Activated T-cell treated with anti-CD3 and anti-CD28 coated beads, Interleukin-2, amount 50 U/mL, for 24 hours (primary cell): Measurements from ENCODE around the gene TSC2.

Experiments used
- DNase-seq: peaks from one replicate; pipeline ENCODE4 v3.0.0-alpha.2; 2020
- H3K27ac Mint-ChIP-seq: 2 replicates; pipeline ENCODE4 v1.8.0; 2020; ENCODE audit warnings: mild to moderate bottlenecking, mixed read lengths
- H3K27me3 Mint-ChIP-seq: 2 replicates; pipeline ENCODE4 v1.8.0; 2020; ENCODE audit warnings: mixed read lengths
- H3K36me3 Mint-ChIP-seq: 2 replicates; pipeline ENCODE4 v1.8.0; 2020; ENCODE audit warnings: low read depth, mixed read lengths
- H3K4me1 Mint-ChIP-seq: 2 replicates; pipeline ENCODE4 v1.8.0; 2020; ENCODE audit warnings: low read depth, mixed read lengths
- H3K4me3 Mint-ChIP-seq: 2 replicates; pipeline ENCODE4 v1.8.0; 2020; ENCODE audit warnings: mild to moderate bottlenecking, moderate library complexity, mixed read lengths
- H3K9me3 Mint-ChIP-seq: 2 replicates; pipeline ENCODE4 v1.8.0; 2020; ENCODE audit warnings: mixed read lengths

Gene TSC2

DNA sequence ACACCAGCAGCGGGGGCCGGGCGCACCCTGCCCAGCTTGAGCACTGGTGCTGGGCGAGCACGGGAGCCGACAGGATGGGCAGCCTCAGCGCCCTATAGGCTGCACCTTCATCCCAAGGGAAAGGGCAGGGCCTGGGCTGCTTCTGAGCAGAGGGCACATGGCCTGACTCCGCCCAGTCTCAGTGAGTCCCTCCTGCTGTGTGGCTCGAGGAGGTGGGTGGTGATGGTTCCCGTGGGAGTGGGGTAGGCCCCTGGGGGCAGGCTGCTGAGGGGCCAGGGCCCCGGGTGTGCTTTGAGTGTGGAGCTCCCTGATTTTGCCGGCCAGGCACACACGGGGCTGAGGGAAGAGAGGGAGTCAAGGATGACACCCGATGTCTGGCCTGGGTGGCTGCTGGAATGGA is 37.9 kb downstream of the TSC2 start:
- DNase-seq = no peak
- Mint-ChIP-seq H3K9me3 (no peaks in the 10 kb centered on the region), H3K36me3 (peaks cover 61% of the 10 kb centered on the region)

GRCh38 chr16:2086106-2086742 is 38.4 kb downstream of the TSC2 start:
- Mint-ChIP-seq H3K9me3 (no peaks in the 10 kb centered on the region), H3K27me3 (no peaks in the 10 kb centered on the region), H3K4me1 (peaks cover 2% of the 10 kb centered on the region), H3K27ac (no peak overlapping the region), H3K36me3 (peaks cover 55% of the 10 kb centered on the region), H3K4me3 (no peak overlapping the region)
- DNase-seq = no peak

More for the DNA sequence above, 37.9 kb downstream of the TSC2 start:
- Mint-ChIP-seq H3K4me1 (peaks cover 2% of the 10 kb centered on the region), H3K27me3 (no peaks in the 10 kb centered on the region), H3K4me3 (no peak overlapping the region), H3K27ac (no peak overlapping the region)

DNA sequence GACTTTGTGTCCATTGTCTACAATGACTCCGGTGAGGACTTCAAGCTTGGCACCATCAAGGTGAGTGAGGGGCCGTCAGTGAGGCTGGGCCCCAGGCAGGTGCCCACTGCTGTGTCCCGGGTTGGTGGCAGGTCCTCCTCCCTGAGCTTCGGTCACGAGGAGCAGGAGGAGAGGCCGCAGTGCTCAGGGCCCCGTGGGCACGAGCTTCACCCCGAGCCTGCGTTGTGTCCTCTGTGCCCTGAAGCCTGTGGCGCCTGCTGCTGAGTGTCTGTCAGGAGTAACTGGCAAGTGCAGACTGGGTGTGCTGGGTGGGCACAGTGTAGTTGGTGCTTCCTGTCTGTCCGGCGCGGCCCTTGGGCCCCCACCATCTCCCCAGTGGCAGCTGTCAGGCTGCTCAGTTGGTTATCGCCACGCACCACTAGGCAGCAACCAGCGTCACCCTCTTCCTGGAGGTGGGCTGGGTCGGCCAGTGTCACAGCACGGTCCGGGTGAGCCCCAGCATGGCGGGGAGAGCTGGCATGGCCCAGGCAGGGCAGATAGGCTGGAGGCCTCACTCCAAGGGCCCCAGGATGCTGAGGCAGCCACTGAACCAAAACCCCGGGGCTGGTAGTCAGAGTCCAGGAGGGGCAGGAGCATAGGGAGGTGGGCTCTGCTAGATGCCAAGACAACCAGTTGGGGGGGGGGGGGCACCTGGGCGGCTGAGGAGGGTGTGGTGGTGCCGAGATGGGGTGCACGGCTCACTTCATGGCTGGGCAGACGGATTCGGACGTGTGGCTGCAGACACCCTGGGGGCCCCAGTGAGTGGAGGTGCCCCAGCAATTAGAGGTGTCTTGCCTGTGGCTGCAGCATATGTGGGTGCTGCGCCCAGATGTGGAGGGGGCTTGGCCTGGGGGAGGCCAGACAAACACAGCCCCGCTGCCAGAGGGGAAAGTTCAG is 39.3 kb downstream of the TSC2 start:
- Mint-ChIP-seq H3K4me3 (no peak overlapping the region), H3K4me1 (peaks cover 2% of the 10 kb centered on the region), H3K27ac (no peak overlapping the region)

DNA sequence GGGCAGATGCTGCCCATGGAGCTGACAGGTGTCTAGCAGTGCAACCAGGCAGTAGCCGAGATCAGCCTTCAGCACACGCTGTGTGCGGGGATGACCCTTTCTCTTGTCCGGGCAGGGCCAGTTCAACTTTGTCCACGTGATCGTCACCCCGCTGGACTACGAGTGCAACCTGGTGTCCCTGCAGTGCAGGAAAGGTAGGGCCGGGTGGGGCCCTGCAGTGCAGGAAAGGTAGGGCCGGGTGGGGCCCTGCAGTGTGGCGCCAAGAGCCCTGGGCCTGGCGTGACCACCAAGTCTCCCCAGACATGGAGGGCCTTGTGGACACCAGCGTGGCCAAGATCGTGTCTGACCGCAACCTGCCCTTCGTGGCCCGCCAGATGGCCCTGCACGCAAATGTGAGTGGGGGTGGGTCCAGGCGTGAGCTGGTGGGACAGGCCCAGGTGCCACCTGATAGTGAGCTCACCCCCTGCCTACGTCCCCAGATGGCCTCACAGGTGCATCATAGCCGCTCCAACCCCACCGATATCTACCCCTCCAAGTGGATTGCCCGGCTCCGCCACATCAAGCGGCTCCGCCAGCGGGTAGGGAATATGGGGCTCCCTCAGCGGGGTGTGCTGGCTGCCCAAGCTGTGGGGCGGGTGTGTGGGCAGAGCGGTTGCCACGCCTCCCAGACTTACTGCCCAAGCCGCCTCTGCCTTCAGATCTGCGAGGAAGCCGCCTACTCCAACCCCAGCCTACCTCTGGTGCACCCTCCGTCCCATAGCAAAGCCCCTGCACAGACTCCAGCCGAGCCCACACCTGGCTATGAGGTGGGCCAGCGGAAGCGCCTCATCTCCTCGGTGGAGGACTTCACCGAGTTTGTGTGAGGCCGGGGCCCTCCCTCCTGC is 40.2 kb downstream of the TSC2 start:
- H3K27me3 Mint-ChIP-seq = no peaks in the 10 kb centered on the region
- peaks cover 55% of the 10 kb centered on the region for H3K36me3 Mint-ChIP-seq
- no peaks in the 10 kb centered on the region for H3K9me3 Mint-ChIP-seq
- no peak overlapping the region for H3K4me3 Mint-ChIP-seq
- no peak overlapping the region for H3K27ac Mint-ChIP-seq
- DNase-seq = no peak
- peaks cover 1% of the 10 kb centered on the region for H3K4me1 Mint-ChIP-seq

More for the DNA sequence above, 39.3 kb downstream of the TSC2 start:
- Mint-ChIP-seq H3K27me3 (no peaks in the 10 kb centered on the region), H3K9me3 (no peaks in the 10 kb centered on the region), H3K36me3 (peaks cover 57% of the 10 kb centered on the region)
- DNase-seq = no peak

- no peaks in the 10 kb centered on the region for H3K9me3 Mint-ChIP-seq
- no peaks in the 10 kb centered on the region for H3K4me1 Mint-ChIP-seq
- DNase-seq = no peak
- H3K4me3 Mint-ChIP-seq = no peak overlapping the region
- no peak overlapping the region for H3K27ac Mint-ChIP-seq
- no peaks in the 10 kb centered on the region for H3K27me3 Mint-ChIP-seq
- H3K36me3 Mint-ChIP-seq = peaks cover 47% of the 10 kb centered on the region
Observed at GRCh38 chr16:2088759-2089358, 41.1 kb downstream of the TSC2 start.

- DNase-seq = no peak
- H3K4me3 Mint-ChIP-seq = no peak overlapping the region
- H3K27me3 Mint-ChIP-seq = no peaks in the 10 kb centered on the region
Observed at GRCh38 chr16:2089706-2090480, 42.1 kb downstream of the TSC2 start.

DNA sequence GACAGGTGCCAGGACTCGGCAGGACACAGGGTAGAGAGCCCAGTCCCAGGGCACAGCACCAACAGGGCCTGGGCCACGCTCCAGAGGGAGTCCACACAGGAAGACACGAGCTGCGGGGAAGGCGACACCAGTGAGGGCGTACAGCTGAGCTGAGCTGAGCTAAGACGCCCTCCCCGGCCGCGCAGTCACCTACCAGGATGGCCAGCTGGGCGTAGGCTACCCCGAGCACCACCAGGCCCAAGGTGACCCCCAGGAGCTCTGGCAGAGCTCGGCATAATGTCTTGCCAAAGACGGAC is 42.6 kb downstream of the TSC2 start:
- DNase-seq = no peak
- Mint-ChIP-seq H3K4me3 (no peak overlapping the region), H3K27ac (no peak overlapping the region), H3K4me1 (no peaks in the 10 kb centered on the region), H3K9me3 (no peaks in the 10 kb centered on the region), H3K27me3 (no peaks in the 10 kb centered on the region), H3K36me3 (peaks cover 57% of the 10 kb centered on the region)

More at GRCh38 chr16:2089706-2090480, 42.1 kb downstream of the TSC2 start:
- Mint-ChIP-seq H3K36me3 (peaks cover 52% of the 10 kb centered on the region), H3K27ac (no peak overlapping the region), H3K9me3 (no peaks in the 10 kb centered on the region), H3K4me1 (no peaks in the 10 kb centered on the region)

DNA sequence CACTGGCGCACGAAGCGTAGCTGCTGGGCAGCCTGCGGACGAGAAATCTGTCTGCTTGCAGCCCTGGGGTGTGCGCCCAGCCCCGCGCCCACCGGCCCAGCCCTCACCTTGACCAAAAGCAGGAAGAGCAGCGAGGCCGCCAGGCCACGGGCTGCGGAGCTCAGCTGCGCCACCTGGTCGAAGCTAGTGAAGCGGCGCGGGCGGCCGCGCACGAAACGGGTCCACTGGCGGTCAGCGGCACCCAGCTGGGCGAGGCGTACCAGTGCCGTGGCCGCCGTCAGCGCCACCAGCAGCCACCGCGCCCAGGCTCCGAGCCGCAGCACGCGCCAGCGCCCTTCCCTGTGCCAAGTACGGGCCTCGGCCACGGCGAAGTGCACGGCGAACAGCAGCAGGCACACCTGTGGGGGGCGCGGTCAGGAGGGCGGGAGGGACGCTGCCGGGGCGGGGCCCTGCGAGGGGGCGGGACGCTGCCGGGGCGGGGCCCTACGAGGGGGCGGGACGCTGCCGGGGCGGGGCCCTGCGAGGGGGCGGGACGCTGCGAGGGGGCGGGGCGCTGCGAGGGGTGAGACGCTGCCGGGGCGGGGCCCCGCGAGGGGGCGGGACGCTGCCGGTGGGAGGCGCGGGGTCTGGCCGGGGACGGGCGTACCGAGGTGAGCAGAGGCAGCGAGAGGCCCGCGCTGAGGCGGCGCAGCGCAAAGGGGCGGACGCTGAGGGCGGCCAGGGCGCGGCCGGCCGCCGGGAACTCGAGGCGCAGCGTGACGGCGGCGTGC is 43.2 kb downstream of the TSC2 start:
- H3K36me3 Mint-ChIP-seq = peaks cover 63% of the 10 kb centered on the region
- H3K27ac Mint-ChIP-seq = no peak overlapping the region
- no peaks in the 10 kb centered on the region for H3K27me3 Mint-ChIP-seq
- no peaks in the 10 kb centered on the region for H3K9me3 Mint-ChIP-seq
- H3K4me3 Mint-ChIP-seq = no peak overlapping the region
- no peaks in the 10 kb centered on the region for H3K4me1 Mint-ChIP-seq
- no peak for DNase-seq

DNA sequence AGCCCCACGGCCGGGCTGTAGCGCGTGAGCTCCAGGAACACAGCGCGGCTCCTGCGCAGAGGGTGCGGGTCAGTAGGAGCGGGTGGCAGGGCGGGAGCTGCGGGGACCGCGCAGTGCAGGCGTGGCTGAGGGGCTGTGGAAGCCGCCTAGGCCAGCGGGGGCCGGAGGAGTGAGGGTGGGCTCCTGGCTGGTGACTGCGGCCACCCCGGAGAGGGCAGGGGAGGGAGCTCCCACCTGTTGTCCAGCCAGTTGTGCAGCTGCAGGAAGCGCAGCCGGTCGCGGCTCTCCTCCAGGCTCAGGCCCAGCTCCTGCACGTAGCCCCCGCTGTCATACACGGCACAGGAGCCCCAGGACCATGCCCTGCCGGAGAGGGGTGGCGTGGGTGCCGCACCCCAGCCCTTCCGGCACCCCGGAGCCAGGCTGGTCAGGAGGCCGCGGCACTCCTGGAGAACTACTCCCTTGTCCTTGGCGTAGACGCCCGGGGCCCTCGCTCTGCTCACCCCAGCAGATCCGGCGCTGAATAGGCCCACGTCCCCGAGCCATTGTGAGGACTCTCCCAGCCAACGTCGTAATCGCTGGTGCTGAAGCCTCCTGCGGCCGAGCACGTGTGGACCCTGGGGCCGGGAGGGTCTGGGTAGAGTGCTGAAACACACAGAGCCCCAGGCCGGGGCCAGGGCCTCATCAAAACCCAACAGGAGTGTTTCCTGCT is 43.9 kb downstream of the TSC2 start:
- peaks cover 67% of the 10 kb centered on the region for H3K36me3 Mint-ChIP-seq
- H3K9me3 Mint-ChIP-seq = no peaks in the 10 kb centered on the region
- DNase-seq = no peak
- H3K4me3 Mint-ChIP-seq = no peak overlapping the region
- no peaks in the 10 kb centered on the region for H3K4me1 Mint-ChIP-seq
- no peak overlapping the region for H3K27ac Mint-ChIP-seq
- no peaks in the 10 kb centered on the region for H3K27me3 Mint-ChIP-seq

GRCh38 chr16:2092256-2092620 is 44.5 kb downstream of the TSC2 start:
- no peaks in the 10 kb centered on the region for H3K4me1 Mint-ChIP-seq
- no peaks in the 10 kb centered on the region for H3K27me3 Mint-ChIP-seq
- H3K9me3 Mint-ChIP-seq = no peaks in the 10 kb centered on the region
- no peak overlapping the region for H3K4me3 Mint-ChIP-seq
- peaks cover 65% of the 10 kb centered on the region for H3K36me3 Mint-ChIP-seq
- no peak for DNase-seq
- no peak overlapping the region for H3K27ac Mint-ChIP-seq

DNA sequence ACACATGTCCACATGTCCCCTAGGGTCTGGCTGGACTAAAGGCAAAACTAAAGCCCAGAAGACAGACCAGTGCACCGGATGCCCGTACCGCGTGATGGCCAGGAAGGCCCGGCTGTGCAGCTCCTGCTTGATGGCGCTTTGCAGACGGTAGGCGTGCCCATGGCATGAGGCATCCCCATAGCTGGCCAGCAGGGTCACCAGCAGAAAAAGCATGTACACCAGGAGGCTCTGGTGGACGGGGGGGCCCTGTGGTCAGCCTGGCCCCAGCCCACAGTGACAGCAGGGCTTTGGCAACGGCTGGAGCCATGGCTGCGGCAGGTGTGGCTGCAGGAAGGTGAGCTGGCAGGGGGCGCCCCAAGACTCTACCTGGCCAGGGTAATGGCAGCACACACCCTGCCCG is 45.1 kb downstream of the TSC2 start:
- Mint-ChIP-seq H3K4me3 (no peak overlapping the region), H3K9me3 (no peaks in the 10 kb centered on the region), H3K27ac (no peak overlapping the region), H3K36me3 (peaks cover 63% of the 10 kb centered on the region), H3K27me3 (no peaks in the 10 kb centered on the region), H3K4me1 (no peaks in the 10 kb centered on the region)
- DNase-seq = no peak

DNA sequence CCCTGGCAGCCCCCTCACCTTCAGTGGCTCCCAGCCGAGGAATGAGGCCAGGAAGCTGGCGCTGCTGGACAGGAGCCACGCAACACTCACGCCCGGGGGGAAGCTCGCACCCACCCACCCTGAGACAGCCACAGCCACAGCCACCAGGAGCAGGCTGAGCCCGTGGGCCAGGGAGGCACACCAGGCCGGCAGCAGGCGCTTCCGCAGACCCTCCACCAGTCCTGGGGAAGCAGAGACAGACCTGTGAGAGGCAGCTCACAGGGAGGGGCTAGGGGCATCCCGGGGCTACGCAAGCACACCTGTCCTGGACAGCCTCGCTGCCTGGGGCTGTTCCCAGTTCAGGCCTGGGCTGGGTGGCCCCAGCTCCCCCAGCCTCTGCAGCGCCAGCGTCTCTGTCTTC is 46.0 kb downstream of the TSC2 start:
- DNase-seq = no peak
- H3K4me3 Mint-ChIP-seq = no peak overlapping the region
- peaks cover 54% of the 10 kb centered on the region for H3K36me3 Mint-ChIP-seq
- H3K27me3 Mint-ChIP-seq = no peaks in the 10 kb centered on the region
- no peaks in the 10 kb centered on the region for H3K4me1 Mint-ChIP-seq
- no peaks in the 10 kb centered on the region for H3K9me3 Mint-ChIP-seq
- no peak overlapping the region for H3K27ac Mint-ChIP-seq
